HG02852 (cell line): ENCODE data around the gene NUDT17.
A peak's percentile ranks its signal among the peaks of the same experiment; 100 is the strongest.

Experiments
- ATAC-seq: cut with Tn5 transposase; IDR thresholded peaks from one replicate; pipeline ENCODE4 v1.9.1; 2021; ENCODE audit warnings: mild to moderate bottlenecking, moderate library complexity; ENCODE audit not compliant: unreplicated experiment

NUDT17 gene

GRCh38 chr1:145846201-145846612 is 777 bp downstream of the NUDT17 start:
- ATAC-seq, result no peak

DNA sequence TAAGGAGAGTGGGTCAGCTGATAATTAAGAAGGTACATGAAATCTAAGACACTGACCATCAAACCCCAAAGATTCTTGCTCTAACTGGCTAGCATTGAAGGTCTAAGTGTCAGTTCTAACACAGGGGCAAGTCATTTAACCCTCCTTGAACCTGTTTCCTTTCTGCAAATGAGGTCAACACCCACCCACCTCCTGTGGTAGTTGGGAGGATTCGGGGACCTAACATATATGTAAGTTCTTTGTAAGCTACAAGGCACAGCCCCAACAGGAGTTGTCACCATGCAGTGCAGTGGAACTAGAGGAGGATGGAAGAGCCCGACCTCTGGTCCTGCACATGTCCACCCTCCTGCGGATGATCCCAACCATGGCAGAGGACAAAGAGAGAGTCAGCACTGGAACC is 2.4 kb downstream of the NUDT17 start:
- ATAC-seq, result no peak

- no peak for ATAC-seq
Measured at GRCh38 chr1:145849356-145850160, 4.1 kb downstream of the NUDT17 start.

GRCh38 chr1:145855426-145855948 is 10.1 kb downstream of the NUDT17 start:
- ATAC-seq, result no peak

DNA sequence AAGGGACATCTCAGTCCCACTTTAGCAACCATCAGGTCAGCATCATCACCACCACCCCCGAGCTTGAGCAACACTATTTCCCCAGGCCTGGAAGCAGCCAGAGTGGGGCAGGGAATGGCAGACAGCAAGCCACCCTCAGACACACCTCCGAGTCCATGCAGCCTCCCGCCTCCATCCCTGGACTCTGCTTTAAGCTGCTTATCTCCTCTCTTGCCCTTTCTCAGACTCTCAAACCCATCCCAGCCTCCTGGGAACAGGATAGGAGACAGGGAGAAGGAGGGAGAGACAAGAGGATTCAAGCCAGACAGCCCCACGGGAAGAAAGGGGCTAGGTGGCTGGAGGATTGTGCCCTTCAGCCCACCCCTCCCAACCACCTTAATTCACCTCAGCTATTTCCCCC is 11.7 kb downstream of the NUDT17 start:
- ATAC-seq, result no peak

DNA sequence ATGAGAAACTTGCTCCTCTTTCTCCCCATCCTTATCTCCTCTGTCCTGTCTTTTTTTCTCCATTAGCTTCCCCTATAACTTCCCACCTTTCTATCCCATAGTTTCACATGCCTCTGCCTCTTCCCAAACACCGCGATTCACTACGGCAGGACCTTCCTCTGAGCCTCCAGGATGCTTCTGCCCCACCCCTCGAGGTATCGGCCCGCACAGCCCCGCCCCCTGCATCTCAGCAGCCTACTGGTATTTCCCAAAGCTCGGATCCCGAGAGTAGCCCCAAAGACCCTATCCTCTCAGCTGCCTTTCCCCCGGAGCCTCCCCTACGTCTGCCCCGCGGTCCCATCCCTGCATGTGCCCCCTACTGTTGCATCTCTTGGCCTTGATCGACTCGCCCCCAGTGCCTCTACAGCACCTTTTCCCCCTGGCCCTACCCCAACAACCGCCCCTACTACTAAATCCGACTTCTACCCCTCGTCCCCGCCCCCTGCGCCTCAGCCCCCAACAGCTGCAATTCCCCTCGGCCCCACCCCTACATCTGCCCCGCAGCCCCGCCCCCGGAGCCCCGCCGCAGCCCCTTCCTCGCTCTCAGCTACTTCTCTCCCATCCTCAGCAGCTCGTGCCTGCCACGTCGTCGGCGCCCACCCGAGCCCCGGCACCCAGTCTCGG is 12.9 kb downstream of the NUDT17 start:
- ATAC-seq, result peak; percentile 22

- ATAC-seq, result peak; percentile 84
Measured at GRCh38 chr1:145858901-145859490, 13.6 kb downstream of the NUDT17 start, which contains the start of gene PIAS3. TSS of gene PIAS3 (minus strand) at chr1:145859081. CDS start at chr1:145858990, 91 bp downstream.

- ATAC-seq, result peak; percentile 77
Measured at GRCh38 chr1:145859491-145860023, 14.1 kb downstream of the NUDT17 start.

GRCh38 chr1:145863282-145864018 is 18.0 kb downstream of the NUDT17 start:
- ATAC-seq, result no peak

GRCh38 chr1:145868232-145868631 is 22.8 kb downstream of the NUDT17 start:
- no peak for ATAC-seq

DNA sequence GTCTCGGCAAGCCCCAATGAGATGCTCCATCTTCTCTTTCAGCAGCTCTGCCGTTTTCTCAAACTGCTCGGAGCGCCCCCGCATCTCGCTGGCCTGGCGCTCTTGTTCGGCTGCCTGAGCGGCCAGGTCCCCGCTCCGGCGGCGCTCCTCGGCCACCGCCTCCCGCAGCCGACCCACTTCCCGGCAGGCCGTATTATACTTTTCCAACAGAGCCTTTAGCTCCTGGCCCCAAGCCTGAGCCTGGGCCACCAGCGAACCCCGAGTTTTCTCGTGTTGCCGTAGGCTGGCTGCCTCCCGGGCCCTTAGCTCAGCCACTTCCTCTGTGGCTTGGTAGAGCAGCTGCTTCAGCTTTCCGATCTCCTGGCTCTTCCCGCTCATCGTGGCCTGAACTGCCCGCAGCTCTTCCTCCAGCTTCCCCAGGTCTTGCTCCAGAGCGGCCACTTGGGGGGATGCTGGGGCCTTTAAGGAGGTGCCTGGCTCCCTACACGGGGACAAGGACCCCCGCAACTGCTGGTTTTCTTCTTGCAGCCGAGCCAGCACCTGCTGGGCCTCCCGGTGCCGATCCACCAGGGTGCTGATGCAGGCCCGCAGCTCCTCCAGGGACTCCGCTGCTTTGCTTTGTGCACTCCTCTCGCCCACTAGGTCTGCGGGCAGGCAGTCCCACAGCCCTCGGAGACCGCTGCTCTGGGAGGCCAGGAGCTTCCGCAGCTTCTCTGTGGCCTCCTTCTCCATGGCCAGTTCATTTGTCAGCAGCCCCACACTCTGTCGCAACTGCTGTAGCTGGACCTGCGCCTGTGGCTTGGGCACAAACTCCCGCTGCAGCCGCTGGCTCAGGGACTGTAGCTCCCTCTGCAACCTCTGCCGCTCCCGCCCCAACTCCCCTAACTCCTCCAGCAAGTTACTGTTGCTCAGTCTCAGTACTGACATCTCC is 26.8 kb downstream of the NUDT17 start:
- ATAC-seq, result no peak

DNA sequence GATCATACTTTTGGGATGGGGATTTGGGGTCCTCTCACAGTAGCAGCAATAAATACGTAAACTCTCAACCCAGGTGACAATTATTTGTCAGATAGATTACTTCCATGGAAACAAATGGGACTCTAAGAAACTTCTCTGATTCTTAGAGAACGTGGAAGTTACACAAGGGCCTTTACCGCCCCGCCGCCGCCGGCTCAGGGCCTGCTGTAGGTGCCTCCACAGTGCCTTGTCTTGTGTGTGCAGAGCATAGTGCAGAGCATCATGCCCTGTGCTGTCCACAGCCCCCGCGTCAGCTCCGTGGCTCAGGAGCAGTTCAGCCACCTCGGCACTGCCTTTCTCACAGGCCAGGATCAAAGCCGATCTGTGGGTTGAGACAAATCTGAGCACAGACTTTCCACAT is 29.2 kb downstream of the NUDT17 start:
- ATAC-seq, result no peak

GRCh38 chr1:145877923-145878486 is 32.6 kb downstream of the NUDT17 start:
- no peak for ATAC-seq

GRCh38 chr1:145878724-145879123 is 33.3 kb downstream of the NUDT17 start:
- ATAC-seq, result no peak

- no peak for ATAC-seq
Measured at GRCh38 chr1:145879775-145880174, 34.3 kb downstream of the NUDT17 start.

GRCh38 chr1:145884675-145885074 is 39.2 kb downstream of the NUDT17 start:
- ATAC-seq, result no peak

GRCh38 chr1:145885738-145886287 is 40.4 kb downstream of the NUDT17 start, which contains the start of gene ANKRD35:
TSS of gene ANKRD35 (minus strand) at chr1:145885866. CDS start at chr1:145885758, 108 bp downstream.
- ATAC-seq, result peak; percentile 100

GRCh38 chr1:145886390-145886789 is 41.0 kb downstream of the NUDT17 start:
- ATAC-seq, result no peak

DNA sequence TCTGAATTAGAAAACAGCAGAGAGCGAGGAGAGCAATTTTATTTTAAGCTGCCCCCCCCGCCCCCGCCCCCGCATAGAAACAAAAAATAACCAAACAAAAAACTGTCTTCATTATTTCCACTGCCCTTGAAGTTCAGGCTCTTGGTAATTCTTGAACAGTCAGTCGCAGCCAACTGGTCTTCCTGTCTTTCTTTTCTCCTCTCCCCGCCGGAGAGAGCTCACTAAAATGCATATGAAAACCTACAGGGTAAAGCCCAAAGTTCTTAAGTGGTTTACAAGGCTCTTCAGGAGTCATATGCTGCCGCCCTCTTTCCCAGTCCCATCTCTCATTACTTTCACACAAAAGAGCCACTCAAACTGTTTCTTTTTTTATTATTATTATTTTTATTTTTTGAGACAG is 41.4 kb downstream of the NUDT17 start:
- ATAC-seq, result no peak
